ENCODE results near the gene RPE65.

GRCh38 chr1:68481041-68481440 lies 31.3 kb upstream of the RPE65 start:
- TF ChIP-seq, protein P1, sequence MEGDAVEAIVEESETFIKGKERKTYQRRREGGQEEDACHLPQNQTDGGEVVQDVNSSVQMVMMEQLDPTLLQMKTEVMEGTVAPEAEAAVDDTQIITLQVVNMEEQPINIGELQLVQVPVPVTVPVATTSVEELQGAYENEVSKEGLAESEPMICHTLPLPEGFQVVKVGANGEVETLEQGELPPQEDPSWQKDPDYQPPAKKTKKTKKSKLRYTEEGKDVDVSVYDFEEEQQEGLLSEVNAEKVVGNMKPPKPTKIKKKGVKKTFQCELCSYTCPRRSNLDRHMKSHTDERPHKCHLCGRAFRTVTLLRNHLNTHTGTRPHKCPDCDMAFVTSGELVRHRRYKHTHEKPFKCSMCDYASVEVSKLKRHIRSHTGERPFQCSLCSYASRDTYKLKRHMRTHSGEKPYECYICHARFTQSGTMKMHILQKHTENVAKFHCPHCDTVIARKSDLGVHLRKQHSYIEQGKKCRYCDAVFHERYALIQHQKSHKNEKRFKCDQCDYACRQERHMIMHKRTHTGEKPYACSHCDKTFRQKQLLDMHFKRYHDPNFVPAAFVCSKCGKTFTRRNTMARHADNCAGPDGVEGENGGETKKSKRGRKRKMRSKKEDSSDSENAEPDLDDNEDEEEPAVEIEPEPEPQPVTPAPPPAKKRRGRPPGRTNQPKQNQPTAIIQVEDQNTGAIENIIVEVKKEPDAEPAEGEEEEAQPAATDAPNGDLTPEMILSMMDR (conservative IDR thresholded peaks at IDR 0.05) = no peak
- no peak for TF ChIP-seq ZFX (IDR thresholded peaks at IDR 0.05)
